IMR-90 (cell line): ENCODE results near the gene CAMTA2. TPM values are rescaled to one million over a fixed set of nuclear protein-coding genes. Genes with fewer than 3 reads are reported as not detected.

Source experiments
- ATAC-seq: fragments of 200-7000 bp; cut with Tn5 transposase; 2 replicates; pipeline ENCODE4 v1.9.1; 2020; ENCODE audit warnings: low read depth, mild to moderate bottlenecking, moderate library complexity
- BruUV-seq: library from RNA; stranded (reverse); fragments of 400-500 nt; replicated peaks from 2 replicates; lab custom pipeline; 2021; lab: Mats Ljungman, UMichigan
- CTCF ChIA-PET: fragments of 300-600 bp; formaldehyde crosslinking; extraction: SDS; loops from one replicate; lab custom pipeline; 2021; ENCODE audit warnings: antibody characterized with exemption; lab: Yijun Ruan, JAX
- POLR2A ChIA-PET: fragments of 300-600 bp; sonication (Branson Sonifier 250); formaldehyde crosslinking; loops from one replicate; lab custom pipeline; 2022; ENCODE audit warnings: antibody characterized with exemption; ENCODE audit not compliant: unreplicated experiment; lab: Charles Lee
- DNase-seq: peaks from one replicate; pipeline ENCODE4 v3.0.0; 2013
- H2AFZ ChIP-seq: replicated peaks from 2 replicates; pipeline ENCODE3; 2013; ENCODE audit warnings: low read length, mild to moderate bottlenecking; ENCODE audit not compliant: poor library complexity
- H2AK5ac ChIP-seq: 2 replicates; pipeline ENCODE4 v1.6.1; 2013; ENCODE audit warnings: low read depth, low read length, inconsistent platforms
- H2AK9ac ChIP-seq: replicated peaks from 2 replicates; pipeline ENCODE3; 2013; ENCODE audit warnings: mild to moderate bottlenecking, low read depth, low read length, moderate library complexity; ENCODE audit not compliant: poor library complexity
- H2BK120ac ChIP-seq: 2 replicates; pipeline ENCODE4 v1.6.1; 2013; ENCODE audit warnings: low read depth, low read length, inconsistent platforms
- H2BK15ac ChIP-seq: 3 replicates; pipeline ENCODE4 v1.6.1; 2013; ENCODE audit warnings: low read depth, low read length, inconsistent platforms
- H2BK20ac ChIP-seq: 2 replicates; pipeline ENCODE4 v1.6.1; 2013; ENCODE audit warnings: low read depth, mild to moderate bottlenecking, inconsistent platforms, low read length, moderate library complexity
- H2BK5ac ChIP-seq: 2 replicates; pipeline ENCODE4 v1.6.1; 2013; ENCODE audit warnings: mild to moderate bottlenecking, low read depth, low read length, inconsistent platforms; ENCODE audit not compliant: poor library complexity, severe bottlenecking
- H3K14ac ChIP-seq: replicated peaks from 2 replicates; pipeline ENCODE4 v1.6.1; 2013; ENCODE audit warnings: low read depth, low read length, inconsistent platforms
- H3K18ac ChIP-seq: 2 replicates; pipeline ENCODE4 v1.6.1; 2013; ENCODE audit warnings: low read depth, low read length, control low read depth
- H3K23ac ChIP-seq: 2 replicates; pipeline ENCODE4 v1.6.1; 2013; ENCODE audit warnings: low read depth, low read length, inconsistent platforms
- H3K27ac ChIP-seq: 2 replicates; pipeline ENCODE4 v1.5.1; 2013; ENCODE audit warnings: mild to moderate bottlenecking, control low read depth, low read length; ENCODE audit not compliant: insufficient read depth
- H3K27me3 ChIP-seq: 2 replicates; pipeline ENCODE4 v1.6.1; 2013; ENCODE audit warnings: low read length; ENCODE audit not compliant: control insufficient read depth, insufficient read depth
- H3K36me3 ChIP-seq: 2 replicates; pipeline ENCODE4 v1.6.1; 2013; ENCODE audit warnings: low read length, mixed read lengths; ENCODE audit not compliant: control insufficient read depth, insufficient read depth
- H3K4ac ChIP-seq: 2 replicates; pipeline ENCODE4 v1.6.1; 2013; ENCODE audit warnings: low read depth, low read length, inconsistent platforms
- H3K4me1 ChIP-seq: 2 replicates; pipeline ENCODE4 v1.6.1; 2013; ENCODE audit warnings: low read length, mixed read lengths; ENCODE audit not compliant: control insufficient read depth, insufficient read depth
- H3K4me2 ChIP-seq: 2 replicates; pipeline ENCODE4 v1.6.1; 2013; ENCODE audit warnings: low read depth, mild to moderate bottlenecking, control low read depth, low read length, moderate library complexity
- H3K4me3 ChIP-seq: 2 replicates; pipeline ENCODE4 v1.5.1; 2013; ENCODE audit warnings: low read depth, mild to moderate bottlenecking, control low read depth, low read length, moderate library complexity; ENCODE audit not compliant: insufficient read depth
- H3K56ac ChIP-seq: 2 replicates; pipeline ENCODE4 v1.6.1; 2013; ENCODE audit warnings: low read length, inconsistent platforms; ENCODE audit not compliant: insufficient read depth; ENCODE audit errors: extremely low read depth
- H3K79me1 ChIP-seq, 2 experiments: 2 replicates each; pipeline ENCODE4 v1.6.1; 2013; ENCODE audit warnings: low read length in 2 of 2, inconsistent platforms in 1 of 2, low read depth in 1 of 2
- H3K9ac ChIP-seq: 2 replicates; pipeline ENCODE4 v1.6.1; 2013; ENCODE audit warnings: low read depth, low read length, control low read depth
- H3K9me1 ChIP-seq: 2 replicates; pipeline ENCODE4 v1.6.1; 2013; ENCODE audit warnings: low read length, inconsistent platforms; ENCODE audit not compliant: insufficient read depth
- H3K9me3 ChIP-seq: 2 replicates; pipeline ENCODE4 v1.6.1; 2013; ENCODE audit warnings: low read length; ENCODE audit not compliant: control insufficient read depth, insufficient read depth
- H4K20me1 ChIP-seq: 2 replicates; pipeline ENCODE4 v1.6.1; 2013; ENCODE audit warnings: low read length, inconsistent platforms; ENCODE audit not compliant: insufficient read depth
- H4K5ac ChIP-seq: 2 replicates; pipeline ENCODE4 v1.6.1; 2013; ENCODE audit warnings: mild to moderate bottlenecking, low read depth, low read length, control low read depth
- H4K8ac ChIP-seq, 2 experiments: 2 replicates each; pipeline ENCODE4 v1.6.1; 2013; ENCODE audit warnings: low read depth in 2 of 2, low read length in 2 of 2, control low read depth in 1 of 2, inconsistent platforms in 1 of 2
- H4K91ac ChIP-seq: 2 replicates; pipeline ENCODE4 v1.6.1; 2013; ENCODE audit warnings: low read depth, low read length, inconsistent platforms; ENCODE audit not compliant: insufficient read depth
- BHLHE40 ChIP-seq: fragments of 150-350 bp; IDR thresholded peaks from 2 replicates; pipeline ENCODE4 v1.6.1; 2016; ENCODE audit warnings: mild to moderate bottlenecking, low read depth, low read length
- CEBPB ChIP-seq: IDR thresholded peaks from 2 replicates; pipeline ENCODE4 v1.6.1; 2012; ENCODE audit warnings: low read depth, low read length, improper control_type of control experiment
- CHD1 ChIP-seq: IDR thresholded peaks from 2 replicates; pipeline ENCODE4 v1.6.1; 2012; ENCODE audit warnings: low read depth, low read length, improper control_type of control experiment
- CTCF ChIP-seq: conservative IDR thresholded peaks from 2 replicates; pipeline ENCODE4 v1.5.1; 2012; ENCODE audit warnings: mild to moderate bottlenecking, low read depth, low read length, improper control_type of control experiment
- FOS ChIP-seq: fragments of 150-350 bp; IDR thresholded peaks from 2 replicates; pipeline ENCODE4 v1.6.1; 2016; ENCODE audit warnings: low read depth, low read length
- MAFK ChIP-seq: IDR thresholded peaks from 2 replicates; pipeline ENCODE4 v1.6.1; 2012; ENCODE audit warnings: low read depth, low read length, improper control_type of control experiment
- MAZ ChIP-seq: IDR thresholded peaks from 2 replicates; pipeline ENCODE4 v1.6.1; 2012; ENCODE audit warnings: low read depth, mild to moderate bottlenecking, low read length, improper control_type of control experiment, moderate library complexity, borderline replicate concordance
- MXI1 ChIP-seq: IDR thresholded peaks from 2 replicates; pipeline ENCODE4 v1.6.1; 2012; ENCODE audit warnings: low read depth, mild to moderate bottlenecking, low read length, moderate library complexity, borderline replicate concordance
- NFE2L2 ChIP-seq: fragments of 150-350 bp; IDR thresholded peaks from 2 replicates; pipeline ENCODE4 v1.6.1; 2016; ENCODE audit warnings: low read depth, mild to moderate bottlenecking, low read length
- POLR2A ChIP-seq: IDR thresholded peaks from 2 replicates; pipeline ENCODE4 v1.6.1; 2012; ENCODE audit warnings: mild to moderate bottlenecking, low read depth, low read length
- RAD21 ChIP-seq: IDR thresholded peaks from 2 replicates; pipeline ENCODE4 v1.6.1; 2012; ENCODE audit warnings: low read length, improper control_type of control experiment
- RCOR1 ChIP-seq: IDR thresholded peaks from 2 replicates; pipeline ENCODE4 v1.6.1; 2012; ENCODE audit warnings: mild to moderate bottlenecking, low read length, improper control_type of control experiment; ENCODE audit not compliant: insufficient replicate concordance
- SMC3 ChIP-seq: fragments of 150-350 bp; IDR thresholded peaks from 2 replicates; pipeline ENCODE4 v1.6.1; 2016; ENCODE audit warnings: low read depth, mild to moderate bottlenecking, antibody characterized with exemption, low read length, moderate library complexity
- USF2 ChIP-seq: fragments of 150-350 bp; IDR thresholded peaks from 2 replicates; pipeline ENCODE4 v1.6.1; 2017; ENCODE audit warnings: mild to moderate bottlenecking, antibody characterized with exemption, low read length, low read depth
- WGBS, 2 experiments: methylation state at CpG; one replicate each; pipeline versions ENCODE4 v1.1.5 to v1.1.7; 2013; ENCODE audit warnings: missing lambda C conversion rate in 2 of 2; ENCODE audit not compliant: insufficient read length in 1 of 2; ENCODE audit errors: extremely low coverage in 2 of 2; 5-methylcytosine and 5-hydroxymethylcytosine counted together
- dilution Hi-C: fragments of 300-500 bp; cut with HindIII; formaldehyde crosslinking; loops from one replicate; pipeline ENCODE4 v1.14.3; 2018; ENCODE audit warnings: low sequenced_read_pairs; ENCODE audit not compliant: unreplicated experiment
- in situ Hi-C: fragments of 300-500 bp; cut with MboI; formaldehyde crosslinking; loops from 3 replicates; pipeline ENCODE4 v1.14.3; 2019; ENCODE audit warnings: low sequenced_read_pairs, inconsistent platforms, mixed read lengths
- intact Hi-C: fragments of 100-400 bp; cut with micrococcal nuclease; formaldehyde crosslinking; loops from 2 replicates; pipeline ENCODE4 v1.10.0; 2022
- polyA plus RNA-seq, 3 experiments: library from polyadenylated mRNA; depleted of rRNA; stranded (reverse); fragments of >200 nt; gene quantifications; 2 replicates each; pipeline ENCODE4 v1.2.3, GENCODE V29; 2012; ENCODE audit warnings: low replicate concordance in 1 of 3
- total RNA-seq: library from RNA; depleted of rRNA; stranded (reverse); fragments of >200 nt; gene quantifications from 2 replicates; pipeline ENCODE4 v1.2.3, GENCODE V29; 2012
- TF ChIP-seq, protein P1 (sequence below): fragments of 150-350 bp; IDR thresholded peaks from 2 replicates; pipeline ENCODE4 v1.6.1; 2016; ENCODE audit warnings: low read depth, mild to moderate bottlenecking, low read length, moderate library complexity, borderline replicate concordance

The CAMTA2 gene
- total and polyA plus RNA-seq, 2 of the 4 experiments (the other 2 are of a cell fraction), result 1.4 to 54.7 TPM

- H3K14ac ChIP-seq, result peak overlapping the region; percentile 92
- peak overlapping the region; percentile 99 for H3K4ac ChIP-seq
- intact Hi-C loops, result no loop called here
- H2AK5ac ChIP-seq, result peak overlapping the region; percentile 97
- peak overlapping the region; percentile 53; the same call in 1 of the 3 replicates for H2BK15ac ChIP-seq
- H4K20me1 ChIP-seq, result peaks cover 33% of the 10 kb centered on the region
- H3K4me2 ChIP-seq, result peak overlapping the region; percentile 64
- H2AFZ ChIP-seq, result peak overlapping the region; percentile 92
- H3K9ac ChIP-seq, result peak overlapping the region; percentile 60
- peak overlapping the region; percentile 8 for H3K18ac ChIP-seq
- peak overlapping the region; percentile 94 for H4K91ac ChIP-seq
- H2BK120ac ChIP-seq, result peak overlapping the region; percentile 89
- peak overlapping the region; percentile 91 for H3K23ac ChIP-seq
- H2BK20ac ChIP-seq, result peak overlapping the region; percentile 61
- H3K27me3 ChIP-seq, result no peaks in the 10 kb centered on the region
- peak overlapping the region; percentile 84 for H3K56ac ChIP-seq
- H2BK5ac ChIP-seq, result peak overlapping the region; percentile 57
- H2AK9ac ChIP-seq, result peak overlapping the region; percentile 98
- DNase-seq (no peak), ATAC-seq (peak; percentile 8)
- no peak for TF ChIP-seq FOS
- TF ChIP-seq CHD1, result no peak
- TF ChIP-seq RAD21, result no peak
- TF ChIP-seq CTCF, result no peak
- TF ChIP-seq MAZ, result no peak
- TF ChIP-seq RCOR1, result no peak
- TF ChIP-seq USF2, result no peak
- TF ChIP-seq BHLHE40, result no peak
- TF ChIP-seq NFE2L2, result no peak
- TF ChIP-seq SMC3, result no peak
- TF ChIP-seq, protein P1, sequence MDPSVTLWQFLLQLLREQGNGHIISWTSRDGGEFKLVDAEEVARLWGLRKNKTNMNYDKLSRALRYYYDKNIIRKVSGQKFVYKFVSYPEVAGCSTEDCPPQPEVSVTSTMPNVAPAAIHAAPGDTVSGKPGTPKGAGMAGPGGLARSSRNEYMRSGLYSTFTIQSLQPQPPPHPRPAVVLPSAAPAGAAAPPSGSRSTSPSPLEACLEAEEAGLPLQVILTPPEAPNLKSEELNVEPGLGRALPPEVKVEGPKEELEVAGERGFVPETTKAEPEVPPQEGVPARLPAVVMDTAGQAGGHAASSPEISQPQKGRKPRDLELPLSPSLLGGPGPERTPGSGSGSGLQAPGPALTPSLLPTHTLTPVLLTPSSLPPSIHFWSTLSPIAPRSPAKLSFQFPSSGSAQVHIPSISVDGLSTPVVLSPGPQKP, result no peak
- no peak for TF ChIP-seq CEBPB
- no peak for TF ChIP-seq MXI1
- TF ChIP-seq POLR2A, result no peak
- no peak for TF ChIP-seq MAFK
- peaks cover 23% of the 10 kb centered on the region; the same call in 1 of the 2 replicates for H3K9me1 ChIP-seq
- ChIA-PET POLR2A (interaction anchor here (0.8 to 3.5 kb wide), 3 partner anchors 16 to 117 kb away, joined by 4 to 19 read pairs (median 8); partner anchors contain the start of gene SPAG7), CTCF (no interaction called here)
- in situ Hi-C loops, result no loop called here
- BruUV-seq, result no TSS peak
- H3K79me1 ChIP-seq, result peaks cover 12 to 30% of the 10 kb centered on the region in 2 experiments; a peak in 3 of 4 replicates
- peak overlapping the region; percentile 80 for H3K27ac ChIP-seq
- H4K5ac ChIP-seq, result peak overlapping the region; percentile 77
- peaks cover 34% of the 10 kb centered on the region for H3K4me1 ChIP-seq
- dilution Hi-C loops, result no loop called here
- no peaks in the 10 kb centered on the region for H3K9me3 ChIP-seq
- peak overlapping the region; percentile 30 for H3K4me3 ChIP-seq
- WGBS, 2 experiments, result 6% methylated on average over 5 of the region's 52 CpGs; no CpG with 5 or more reads in 1 of the 2 experiments
- peak overlapping the region; percentile 95 to 97 for H4K8ac ChIP-seq
- peaks cover 15% of the 10 kb centered on the region for H3K36me3 ChIP-seq
These were observed 37.3 kb downstream of the CAMTA2 start for GRCh38 chr17:4950075-4950745.
